GM23248 (cell line): ENCODE results near the gene SERTAD2.

Experiments
- EZH2 ChIP-seq: fragments of 200-600 bp; sonication (generic); IDR thresholded peaks from 2 replicates; pipeline ENCODE4 v1.6.1; 2018; ENCODE audit warnings: antibody characterized with exemption, mild to moderate bottlenecking; ENCODE audit not compliant: insufficient read depth, poor library complexity, severe bottlenecking
- EZH2phosphoT487 ChIP-seq: fragments of 200-600 bp; sonication (generic); IDR thresholded peaks from 2 replicates; pipeline ENCODE4 v1.6.1; 2018; ENCODE audit warnings: antibody characterized with exemption, moderate library complexity, mild to moderate bottlenecking, low read depth; ENCODE audit not compliant: insufficient read depth

GRCh38 chr2:64637000-64637635 is 16.6 kb downstream of the SERTAD2 start:
- TF ChIP-seq EZH2 = no peak
- no peak for TF ChIP-seq EZH2phosphoT487
